ENCODE measurements around the gene ATP8A2. TPM values are rescaled to one million over a fixed set of nuclear protein-coding genes. Genes with fewer than 3 reads are reported as not detected.

ATP8A2 gene
- total RNA-seq, 1 donor from 2014 or later: not detected

- FAIRE-seq (no peak), DNase-seq (ENCODE audit: low read depth) (no peak)
- Histone ChIP-seq H3K36me3 (ENCODE audit: control insufficient read depth, insufficient read depth, low read length) (no peaks in the 10 kb centered on the region), H3K4me3 (ENCODE audit: low read depth, low read length) (no peak overlapping the region), H3K27me3 (ENCODE audit: control insufficient read depth, insufficient read depth, low read length) (no peaks in the 10 kb centered on the region)
- TF ChIP-seq, protein P1, sequence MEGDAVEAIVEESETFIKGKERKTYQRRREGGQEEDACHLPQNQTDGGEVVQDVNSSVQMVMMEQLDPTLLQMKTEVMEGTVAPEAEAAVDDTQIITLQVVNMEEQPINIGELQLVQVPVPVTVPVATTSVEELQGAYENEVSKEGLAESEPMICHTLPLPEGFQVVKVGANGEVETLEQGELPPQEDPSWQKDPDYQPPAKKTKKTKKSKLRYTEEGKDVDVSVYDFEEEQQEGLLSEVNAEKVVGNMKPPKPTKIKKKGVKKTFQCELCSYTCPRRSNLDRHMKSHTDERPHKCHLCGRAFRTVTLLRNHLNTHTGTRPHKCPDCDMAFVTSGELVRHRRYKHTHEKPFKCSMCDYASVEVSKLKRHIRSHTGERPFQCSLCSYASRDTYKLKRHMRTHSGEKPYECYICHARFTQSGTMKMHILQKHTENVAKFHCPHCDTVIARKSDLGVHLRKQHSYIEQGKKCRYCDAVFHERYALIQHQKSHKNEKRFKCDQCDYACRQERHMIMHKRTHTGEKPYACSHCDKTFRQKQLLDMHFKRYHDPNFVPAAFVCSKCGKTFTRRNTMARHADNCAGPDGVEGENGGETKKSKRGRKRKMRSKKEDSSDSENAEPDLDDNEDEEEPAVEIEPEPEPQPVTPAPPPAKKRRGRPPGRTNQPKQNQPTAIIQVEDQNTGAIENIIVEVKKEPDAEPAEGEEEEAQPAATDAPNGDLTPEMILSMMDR (IDR thresholded peaks at IDR 0.05; ENCODE audit: insufficient read depth, low read length, severe bottlenecking): no peak
Measured at GRCh38 chr13:25616674-25617073, 244.9 kb downstream of the ATP8A2 start.

GRCh38 chr13:25619897-25620296 is 248.1 kb downstream of the ATP8A2 start:
- H3K27me3 ChIP-seq (ENCODE audit: control insufficient read depth, insufficient read depth, low read length): no peaks in the 10 kb centered on the region
- no peak for FAIRE-seq
- TF ChIP-seq, protein P1 (IDR thresholded peaks at IDR 0.05; ENCODE audit: insufficient read depth, low read length, severe bottlenecking): no peak

DNA sequence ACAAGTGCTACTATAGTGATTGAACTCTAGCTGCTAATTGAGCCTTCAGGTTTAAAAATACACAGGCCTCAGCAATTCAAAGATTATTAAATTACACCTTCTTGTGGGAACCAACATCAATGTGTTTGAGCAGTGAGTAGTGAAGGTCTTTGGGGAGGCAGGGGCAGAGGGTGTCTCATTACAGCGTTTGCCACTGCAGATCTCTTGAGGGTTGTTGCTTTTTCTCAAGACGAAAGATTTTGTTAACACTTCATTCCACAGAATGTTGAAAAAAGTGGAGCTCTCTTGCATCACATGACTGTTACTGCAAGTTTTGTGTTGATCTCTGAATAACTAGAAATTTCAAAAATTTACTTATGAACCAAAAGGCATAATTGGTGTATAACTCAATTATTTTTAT is 253.6 kb downstream of the ATP8A2 start:
- Histone ChIP-seq H3K27me3 (ENCODE audit: control insufficient read depth, insufficient read depth, low read length) (no peaks in the 10 kb centered on the region), H3K4me3 (ENCODE audit: low read depth, low read length) (no peak overlapping the region), H3K36me3 (ENCODE audit: control insufficient read depth, insufficient read depth, low read length) (no peaks in the 10 kb centered on the region)
- DNase-seq (ENCODE audit: low read depth) (no peak), FAIRE-seq (no peak)
- TF ChIP-seq, protein P1 (IDR thresholded peaks at IDR 0.05; ENCODE audit: insufficient read depth, low read length, severe bottlenecking): no peak

More at GRCh38 chr13:25619897-25620296, 248.1 kb downstream of the ATP8A2 start:
- Histone ChIP-seq H3K36me3 (ENCODE audit: control insufficient read depth, insufficient read depth, low read length) (no peaks in the 10 kb centered on the region), H3K4me3 (ENCODE audit: low read depth, low read length) (no peak overlapping the region)
- no peak for DNase-seq (ENCODE audit: low read depth)

GRCh38 chr13:25630329-25630900 is 258.6 kb downstream of the ATP8A2 start:
- TF ChIP-seq, protein P1 (IDR thresholded peaks at IDR 0.05; ENCODE audit: insufficient read depth, low read length, severe bottlenecking): no peak
- no peaks in the 10 kb centered on the region for H3K27me3 ChIP-seq (ENCODE audit: control insufficient read depth, insufficient read depth, low read length)

DNA sequence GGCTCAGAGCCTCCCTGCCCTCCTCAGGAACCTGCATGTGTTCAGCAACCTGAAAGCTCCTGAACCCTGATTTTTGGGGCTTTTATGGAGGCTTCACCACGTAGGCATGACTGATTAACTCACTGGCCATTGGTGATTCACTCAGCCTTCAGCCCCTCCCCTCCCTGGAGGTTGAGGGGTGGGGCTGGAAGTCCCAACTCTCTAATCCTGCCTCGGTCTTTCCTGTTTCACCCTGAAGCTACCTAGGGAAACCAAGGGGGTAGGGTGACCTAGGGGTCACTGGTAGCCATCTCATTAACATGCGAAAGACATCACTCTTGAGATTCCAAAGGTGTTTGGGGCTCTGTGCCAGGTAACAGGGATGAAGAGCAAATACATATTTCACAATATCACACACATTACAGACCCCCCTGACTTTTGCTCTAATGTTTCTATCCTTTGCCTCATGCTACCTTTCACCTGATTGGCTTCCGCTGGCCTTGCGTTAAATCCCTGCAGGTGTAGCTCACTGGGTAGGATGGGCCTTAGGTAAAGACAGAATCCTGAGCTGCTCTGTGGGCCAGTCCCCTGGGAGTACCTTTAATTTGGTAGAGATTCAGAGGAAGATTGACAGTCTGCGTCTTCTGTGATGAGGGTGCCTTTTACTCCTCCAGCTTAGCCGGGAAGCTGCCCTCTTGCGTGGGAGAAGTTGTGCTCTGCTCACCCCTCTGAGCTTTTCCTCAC is 260.6 kb downstream of the ATP8A2 start:
- DNase-seq (ENCODE audit: low read depth): no peak

More at GRCh38 chr13:25630329-25630900, 258.6 kb downstream of the ATP8A2 start:
- no peaks in the 10 kb centered on the region for H3K36me3 ChIP-seq (ENCODE audit: control insufficient read depth, insufficient read depth, low read length)
- no peak for FAIRE-seq
- no peak for DNase-seq (ENCODE audit: low read depth)
- no peak overlapping the region for H3K4me3 ChIP-seq (ENCODE audit: low read depth, low read length)

More for the DNA sequence above, 260.6 kb downstream of the ATP8A2 start:
- Histone ChIP-seq H3K4me3 (ENCODE audit: low read depth, low read length) (no peak overlapping the region), H3K27me3 (ENCODE audit: control insufficient read depth, insufficient read depth, low read length) (no peaks in the 10 kb centered on the region), H3K36me3 (ENCODE audit: control insufficient read depth, insufficient read depth, low read length) (no peaks in the 10 kb centered on the region)
- TF ChIP-seq, protein P1 (IDR thresholded peaks at IDR 0.05; ENCODE audit: insufficient read depth, low read length, severe bottlenecking): no peak
- no peak for FAIRE-seq
